ENCODE measurements around the gene ABCC8.
"Not testable (repeated sequence)": the region's sequence is repeated elsewhere in the genome, so short reads cannot be mapped to it uniquely, and the experiment has no call there.

GRCh38 chr11:17426233-17426632, 50.4 kb downstream of the ABCC8 start:
- not testable (repeated sequence) for TF ChIP-seq CTCF (conservative IDR thresholded peaks at IDR 0.05); EZH2 (IDR thresholded peaks at IDR 0.05; ENCODE audit: low read depth)
